MM.1S (cell line): ENCODE data around the gene RAP2C.

ENCODE experiments used
- DNase-seq: peaks from one replicate; pipeline ENCODE4 v3.0.0-alpha.2; 2015
- H2AFZ ChIP-seq: fragments of 300-600 bp; sonication (generic); 2 replicates; pipeline ENCODE4 v1.6.0; 2016; ENCODE audit warnings: antibody characterized with exemption, low read length
- H3F3A ChIP-seq: fragments of 300-600 bp; sonication (generic); 2 replicates; pipeline ENCODE4 v1.6.1; 2016; ENCODE audit warnings: mild to moderate bottlenecking, antibody characterized with exemption, low read length, moderate library complexity, mixed read lengths; ENCODE audit not compliant: insufficient read depth
- H3K27ac ChIP-seq: fragments of 300-600 bp; sonication (generic); 2 replicates; pipeline ENCODE4 v1.5.1; 2016; ENCODE audit warnings: mild to moderate bottlenecking, low read length
- H3K27me3 ChIP-seq: fragments of 300-600 bp; sonication (generic); replicated peaks from 2 replicates; pipeline ENCODE4 v1.6.0; 2016; ENCODE audit warnings: low read length; ENCODE audit not compliant: insufficient read depth
- H3K36me3 ChIP-seq: fragments of 300-600 bp; sonication (generic); replicated peaks from 2 replicates; pipeline ENCODE4 v1.6.1; 2016; ENCODE audit warnings: mild to moderate bottlenecking, low read length, mixed read lengths; ENCODE audit not compliant: insufficient read depth
- H3K4me1 ChIP-seq: fragments of 300-600 bp; sonication (generic); 2 replicates; pipeline ENCODE4 v1.6.1; 2016; ENCODE audit warnings: low read length, mixed read lengths
- H3K4me2 ChIP-seq: fragments of 300-600 bp; sonication (generic); 2 replicates; pipeline ENCODE4 v1.6.0; 2016; ENCODE audit warnings: low read depth, low read length
- H3K4me3 ChIP-seq: fragments of 300-600 bp; sonication (generic); 2 replicates; pipeline ENCODE4 v1.5.1; 2016; ENCODE audit warnings: low read length, mixed read lengths
- H3K79me2 ChIP-seq: fragments of 300-600 bp; sonication (generic); 2 replicates; pipeline ENCODE4 v1.6.1; 2016; ENCODE audit warnings: mixed run types, low read length, mixed read lengths
- H3K9ac ChIP-seq: fragments of 300-600 bp; sonication (generic); 2 replicates; pipeline ENCODE4 v1.6.1; 2016; ENCODE audit warnings: low read length, mixed read lengths
- H3K9me2 ChIP-seq: fragments of 300-600 bp; sonication (generic); replicated peaks from 2 replicates; pipeline ENCODE4 v1.6.1; 2016; ENCODE audit warnings: mild to moderate bottlenecking, low read length, mixed read lengths; ENCODE audit not compliant: insufficient read depth
- H3K9me3 ChIP-seq: fragments of 300-600 bp; sonication (generic); replicated peaks from 2 replicates; pipeline ENCODE4 v1.6.1; 2016; ENCODE audit warnings: mild to moderate bottlenecking, low read length, mixed read lengths; ENCODE audit not compliant: insufficient read depth
- H4K20me1 ChIP-seq: fragments of 300-600 bp; sonication (generic); 2 replicates; pipeline ENCODE4 v1.6.1; 2016; ENCODE audit warnings: mild to moderate bottlenecking, low read length, moderate library complexity, mixed read lengths; ENCODE audit not compliant: insufficient read depth
- EZH2 ChIP-seq: fragments of 300-600 bp; sonication (generic); optimal IDR thresholded peaks from 2 replicates; pipeline ENCODE3; 2017; ENCODE audit warnings: low read depth, mild to moderate bottlenecking, antibody characterized with exemption, low read length, mixed read lengths
- EZH2phosphoT487 ChIP-seq: fragments of 300-600 bp; sonication (generic); IDR thresholded peaks from 2 replicates; pipeline ENCODE4 v1.6.1; 2018; ENCODE audit warnings: antibody characterized with exemption, low read length
- TF ChIP-seq, protein P1 (sequence below): fragments of 300-600 bp; sonication (generic); IDR thresholded peaks from 2 replicates; pipeline ENCODE4 v1.5.1; 2016; ENCODE audit warnings: antibody characterized with exemption, low read length, mixed read lengths

The RAP2C gene

DNA sequence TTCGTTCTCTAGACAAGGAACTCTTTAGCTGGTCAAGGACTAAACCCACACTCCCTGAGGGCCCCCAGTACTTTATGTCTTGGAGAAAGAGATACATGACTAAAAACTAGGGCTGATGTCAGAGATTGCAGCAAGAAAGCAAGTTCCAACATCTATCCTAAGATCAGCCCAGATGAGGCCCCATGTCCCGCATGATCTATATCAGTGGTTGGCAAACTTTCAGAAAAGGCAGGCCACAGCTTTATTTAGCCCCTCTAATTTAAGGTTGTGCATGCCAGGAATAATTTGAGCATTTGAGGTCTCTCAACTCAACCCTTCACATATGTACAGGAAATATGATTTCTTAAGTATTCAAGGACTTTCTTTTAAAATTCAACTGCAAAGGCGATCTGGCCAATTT is 47.4 kb downstream of the RAP2C start:
- Histone ChIP-seq H3K9ac (no peak overlapping the region), H4K20me1 (no peaks in the 10 kb centered on the region), H3K79me2 (no peaks in the 10 kb centered on the region), H3K4me1 (no peaks in the 10 kb centered on the region), H3K9me2 (no peaks in the 10 kb centered on the region), H2AFZ (no peak overlapping the region), H3K36me3 (no peaks in the 10 kb centered on the region), H3K27me3 (no peaks in the 10 kb centered on the region), H3K9me3 (no peaks in the 10 kb centered on the region), H3F3A (no peaks in the 10 kb centered on the region), H3K4me2 (no peak overlapping the region), H3K27ac (no peak overlapping the region), H3K4me3 (no peak overlapping the region)
- no peak for DNase-seq
- TF ChIP-seq EZH2phosphoT487 = no peak
- no peak for TF ChIP-seq EZH2
- TF ChIP-seq, protein P1, sequence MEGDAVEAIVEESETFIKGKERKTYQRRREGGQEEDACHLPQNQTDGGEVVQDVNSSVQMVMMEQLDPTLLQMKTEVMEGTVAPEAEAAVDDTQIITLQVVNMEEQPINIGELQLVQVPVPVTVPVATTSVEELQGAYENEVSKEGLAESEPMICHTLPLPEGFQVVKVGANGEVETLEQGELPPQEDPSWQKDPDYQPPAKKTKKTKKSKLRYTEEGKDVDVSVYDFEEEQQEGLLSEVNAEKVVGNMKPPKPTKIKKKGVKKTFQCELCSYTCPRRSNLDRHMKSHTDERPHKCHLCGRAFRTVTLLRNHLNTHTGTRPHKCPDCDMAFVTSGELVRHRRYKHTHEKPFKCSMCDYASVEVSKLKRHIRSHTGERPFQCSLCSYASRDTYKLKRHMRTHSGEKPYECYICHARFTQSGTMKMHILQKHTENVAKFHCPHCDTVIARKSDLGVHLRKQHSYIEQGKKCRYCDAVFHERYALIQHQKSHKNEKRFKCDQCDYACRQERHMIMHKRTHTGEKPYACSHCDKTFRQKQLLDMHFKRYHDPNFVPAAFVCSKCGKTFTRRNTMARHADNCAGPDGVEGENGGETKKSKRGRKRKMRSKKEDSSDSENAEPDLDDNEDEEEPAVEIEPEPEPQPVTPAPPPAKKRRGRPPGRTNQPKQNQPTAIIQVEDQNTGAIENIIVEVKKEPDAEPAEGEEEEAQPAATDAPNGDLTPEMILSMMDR = no peak

DNA sequence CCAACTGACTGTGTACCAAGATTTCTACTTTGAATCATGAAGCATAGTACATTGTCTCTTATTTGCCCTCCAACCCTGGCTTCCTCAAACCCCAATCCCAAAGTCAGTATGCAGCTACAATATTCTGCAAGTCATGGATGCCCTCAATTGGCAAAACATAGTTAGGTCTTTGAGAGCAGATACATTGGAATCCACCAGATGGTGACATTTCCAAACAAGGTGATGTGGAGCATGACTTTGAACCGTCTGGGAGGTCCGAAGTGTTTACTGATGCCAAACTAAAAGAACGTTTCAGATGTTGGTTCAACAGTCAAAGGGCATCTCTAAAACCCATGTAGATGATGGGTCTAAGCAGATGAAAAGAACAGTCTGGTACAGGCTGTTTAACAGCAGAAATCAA is 47.8 kb downstream of the RAP2C start:
- H3K9me2 ChIP-seq = no peaks in the 10 kb centered on the region
- no peaks in the 10 kb centered on the region for H3K9me3 ChIP-seq
- no peak overlapping the region for H3K4me2 ChIP-seq
- no peaks in the 10 kb centered on the region for H3K4me1 ChIP-seq
- H3K36me3 ChIP-seq = no peaks in the 10 kb centered on the region
- TF ChIP-seq EZH2phosphoT487 = no peak
- TF ChIP-seq, protein P1 = no peak
- no peak for TF ChIP-seq EZH2
- H3K79me2 ChIP-seq = no peaks in the 10 kb centered on the region
- H4K20me1 ChIP-seq = no peaks in the 10 kb centered on the region
- H3K4me3 ChIP-seq = no peak overlapping the region
- H3K27me3 ChIP-seq = no peaks in the 10 kb centered on the region
- H3K27ac ChIP-seq = no peak overlapping the region
- DNase-seq = no peak
- no peak overlapping the region for H2AFZ ChIP-seq
- no peak overlapping the region for H3K9ac ChIP-seq
- no peaks in the 10 kb centered on the region for H3F3A ChIP-seq

DNA sequence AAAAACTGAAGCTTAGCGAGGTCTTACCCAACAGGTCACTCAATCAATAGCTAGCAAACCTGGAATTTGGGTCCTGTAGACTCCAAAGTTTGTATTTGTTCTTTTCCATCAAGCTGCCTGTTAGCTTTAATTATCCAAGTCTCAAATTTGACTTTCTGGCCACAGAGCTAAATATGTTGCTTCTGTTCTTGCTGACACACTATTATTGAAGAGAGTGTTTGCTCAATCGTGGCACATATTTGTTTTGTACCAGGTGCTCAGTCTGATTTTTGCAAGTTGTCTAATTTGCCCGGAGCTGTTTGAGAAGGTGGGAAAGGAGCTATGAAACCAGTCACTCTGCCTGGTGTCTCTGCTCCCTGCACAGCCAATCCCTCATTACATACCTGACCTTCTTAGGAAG is 49.7 kb downstream of the RAP2C start:
- DNase-seq = no peak

More for the DNA sequence above, 49.7 kb downstream of the RAP2C start:
- no peaks in the 10 kb centered on the region for H4K20me1 ChIP-seq
- TF ChIP-seq, protein P1 = no peak
- TF ChIP-seq EZH2 (no peak), EZH2phosphoT487 (no peak)
- no peaks in the 10 kb centered on the region for H3K79me2 ChIP-seq
- H3K36me3 ChIP-seq = no peaks in the 10 kb centered on the region
- H3K27ac ChIP-seq = no peak overlapping the region
- H3K9me2 ChIP-seq = no peaks in the 10 kb centered on the region
- H3K4me1 ChIP-seq = no peaks in the 10 kb centered on the region
- H3F3A ChIP-seq = no peaks in the 10 kb centered on the region
- no peak overlapping the region for H3K9ac ChIP-seq
- H2AFZ ChIP-seq = no peak overlapping the region
- no peaks in the 10 kb centered on the region for H3K9me3 ChIP-seq
- no peaks in the 10 kb centered on the region for H3K27me3 ChIP-seq
- H3K4me3 ChIP-seq = no peak overlapping the region
- H3K4me2 ChIP-seq = no peak overlapping the region
